HFFc6 (cell line): ENCODE data around the gene CHST3. TPM values are rescaled to one million over a fixed set of nuclear protein-coding genes. Genes with fewer than 3 reads are reported as not detected.
A peak's percentile ranks its signal among the peaks of the same experiment; 100 is the strongest.
"Not testable (repeated sequence)": the region's sequence is repeated elsewhere in the genome, so short reads cannot be mapped to it uniquely, and the experiment has no call there.

ENCODE experiments used
- DNase-seq: peaks from one replicate; pipeline ENCODE4 v3.0.0-alpha.2; 2018
- H3K27ac Mint-ChIP-seq: 2 replicates; pipeline ENCODE4 v1.8.0; 2020; ENCODE audit warnings: mild to moderate bottlenecking, mixed read lengths
- H3K27me3 Mint-ChIP-seq: 2 replicates; pipeline ENCODE4 v1.8.0; 2021; ENCODE audit warnings: mild to moderate bottlenecking, moderate library complexity, mixed read lengths; ENCODE audit not compliant: insufficient read depth
- H3K36me3 Mint-ChIP-seq: 2 replicates; pipeline ENCODE4 v1.8.0; 2021; ENCODE audit warnings: low read depth, mixed read lengths
- H3K4me1 Mint-ChIP-seq: 2 replicates; pipeline ENCODE4 v1.8.0; 2020; ENCODE audit warnings: low read depth, mixed read lengths
- H3K4me3 Mint-ChIP-seq: 2 replicates; pipeline ENCODE4 v1.8.0; 2020; ENCODE audit warnings: mild to moderate bottlenecking, moderate library complexity, mixed read lengths
- H3K9me3 Mint-ChIP-seq: 2 replicates; pipeline ENCODE4 v1.8.0; 2020; ENCODE audit warnings: mild to moderate bottlenecking, mixed read lengths
- CTCF ChIP-seq: fragments of 200-600 bp; sonication (generic); IDR thresholded peaks from 2 replicates; pipeline ENCODE4 v1.5.0; 2021; ENCODE audit warnings: antibody characterized with exemption, mild to moderate bottlenecking
- long read RNA-seq: library from polyadenylated mRNA; unstranded; transcript quantifications from one replicate; pipeline ENCODE4 v2.0.0, GENCODE V29; 2019
- total RNA-seq, 6 experiments: library from RNA; stranded (reverse); fragmentation: NEBNext Ultra II Directional; extraction: Animal tissue kit (Norgen Biotek cat#: 25700); gene quantifications; 2 replicates in 1 of 6; 3 replicates in 5 of 6; pipeline ENCODE4 v1.2.3, GENCODE V29; 2021

Gene CHST3
- 10 to 100 TPM; 34.9 to 48.1 (median 40.3) TPM for total RNA-seq
- long read RNA-seq, partial matches to known transcripts = 1 of 14 reads
- long read RNA-seq, other reads (novel, unspliced or antisense) = 13 of 14 reads

- no peak for TF ChIP-seq CTCF
- H3K4me1 Mint-ChIP-seq = peaks cover 45% of the 10 kb centered on the region
- H3K9me3 Mint-ChIP-seq = no peaks in the 10 kb centered on the region
- DNase-seq = peak; percentile 39
- peak within 1 kb of the TSS; percentile 91 for H3K27ac Mint-ChIP-seq
- H3K36me3 Mint-ChIP-seq = peaks cover 25% of the 10 kb centered on the region
- peak within 1 kb of the TSS; percentile 98 for H3K4me3 Mint-ChIP-seq
- peaks cover 7% of the 10 kb centered on the region for H3K27me3 Mint-ChIP-seq
Observed at GRCh38 chr10:71964098-71964742, at the start of gene CHST3. Gene CHST3, plus strand, starts transcription at chr10:71964395. Its CDS starts 41,448 bp downstream, at chr10:72005843.

GRCh38 chr10:71916827-71917226, 47.4 kb upstream of the CHST3 start:
- Mint-ChIP-seq H3K36me3 (no peaks in the 10 kb centered on the region), H3K4me1 (peaks cover 25% of the 10 kb centered on the region), H3K27ac (no peak overlapping the region), H3K27me3 (peaks cover 10% of the 10 kb centered on the region), H3K9me3 (no peaks in the 10 kb centered on the region), H3K4me3 (no peak overlapping the region)
- TF ChIP-seq CTCF = no peak
- DNase-seq = no peak

- no peak overlapping the region for H3K27ac Mint-ChIP-seq
- peaks cover 30% of the 10 kb centered on the region for H3K4me1 Mint-ChIP-seq
- H3K27me3 Mint-ChIP-seq = peaks cover 7% of the 10 kb centered on the region
- no peak overlapping the region for H3K4me3 Mint-ChIP-seq
- no peak for TF ChIP-seq CTCF
- no peaks in the 10 kb centered on the region for H3K9me3 Mint-ChIP-seq
- H3K36me3 Mint-ChIP-seq = no peaks in the 10 kb centered on the region
- no peak for DNase-seq
Observed at GRCh38 chr10:71918992-71919391, 45.2 kb upstream of the CHST3 start.

GRCh38 chr10:71919956-71920539, 44.1 kb upstream of the CHST3 start:
- DNase-seq, H3K9me3 Mint-ChIP-seq, H3K27me3 Mint-ChIP-seq, H3K36me3 Mint-ChIP-seq: not testable (repeated sequence)
- H3K4me1 Mint-ChIP-seq = peaks cover 30% of the 10 kb centered on the region
- peak overlapping the region; percentile 46 for H3K4me3 Mint-ChIP-seq
- peak overlapping the region; percentile 52 for H3K27ac Mint-ChIP-seq

GRCh38 chr10:71920540-71921323, 43.5 kb upstream of the CHST3 start:
- peak; percentile 75 for DNase-seq
- Mint-ChIP-seq H3K4me3 (peak overlapping the region; percentile 46), H3K9me3 (no peaks in the 10 kb centered on the region), H3K4me1 (peaks cover 30% of the 10 kb centered on the region), H3K27ac (peak overlapping the region; percentile 52), H3K36me3 (no peaks in the 10 kb centered on the region), H3K27me3 (peaks cover 9% of the 10 kb centered on the region)
- TF ChIP-seq CTCF = no peak
